CD4-positive, alpha-beta T cell treated with Interleukin-17A for 1 hour (primary cell): ENCODE measurements around the gene CRPPA.
"Not testable (repeated sequence)": the region's sequence is repeated elsewhere in the genome, so short reads cannot be mapped to it uniquely, and the experiment has no call there.

Experiments
- DNase-seq: peaks from one replicate; pipeline ENCODE4 v3.0.0-alpha.2; 2020

The CRPPA gene

DNA sequence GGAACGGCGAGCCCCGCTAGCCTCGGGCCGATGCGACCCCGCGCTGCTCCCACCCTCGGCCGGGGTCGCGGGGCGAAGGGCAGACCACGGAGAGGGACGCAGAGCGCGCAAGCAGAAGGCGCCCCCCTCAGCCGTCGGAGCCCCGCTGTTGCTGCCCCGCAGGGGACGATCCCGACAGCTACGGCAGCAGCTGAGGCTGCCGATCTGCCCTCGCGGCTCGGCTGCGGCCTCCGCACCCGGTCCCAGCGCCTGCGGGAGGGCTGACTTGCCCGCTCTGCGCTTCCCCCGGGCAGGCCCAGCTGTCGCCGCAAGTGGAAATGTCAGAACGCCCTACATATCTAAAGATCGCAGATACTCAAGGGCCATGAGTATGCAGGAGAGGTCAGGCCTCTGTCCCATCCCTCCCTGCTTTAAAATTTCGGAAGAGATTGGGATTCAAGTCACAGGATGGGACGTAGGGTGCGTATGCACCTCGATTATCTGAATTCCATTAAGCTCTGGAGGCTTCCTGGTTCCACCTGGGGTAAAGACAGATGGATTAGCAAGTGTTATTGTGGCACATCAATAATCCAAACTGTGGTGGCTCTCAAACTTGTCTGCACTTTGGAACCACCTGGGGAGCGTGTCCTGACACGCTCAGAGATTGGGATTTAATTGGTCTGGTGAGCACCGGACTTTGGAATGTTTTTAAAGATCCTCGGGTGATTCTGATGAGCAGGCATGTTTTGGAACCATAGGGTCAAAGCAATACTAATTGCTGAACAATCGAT, at the start of gene CRPPA:
Gene CRPPA, minus strand, starts transcription at position 206 of the 770 bp plus-strand sequence. CDS start 216 bp downstream, outside the sequence.
- DNase-seq = peak; percentile 31

- no peak for DNase-seq
Observed at GRCh38 chr7:16465469-16466361, 44.4 kb upstream of the CRPPA start, which contains the start of gene SOSTDC1. TSS of gene SOSTDC1 (minus strand) at chr7:16465738. CDS start at chr7:16465668, 70 bp downstream.

GRCh38 chr7:16463949-16464715, 42.8 kb upstream of the CRPPA start:
- no peak for DNase-seq

GRCh38 chr7:16463520-16463919, 42.2 kb upstream of the CRPPA start:
- DNase-seq = no peak

DNA sequence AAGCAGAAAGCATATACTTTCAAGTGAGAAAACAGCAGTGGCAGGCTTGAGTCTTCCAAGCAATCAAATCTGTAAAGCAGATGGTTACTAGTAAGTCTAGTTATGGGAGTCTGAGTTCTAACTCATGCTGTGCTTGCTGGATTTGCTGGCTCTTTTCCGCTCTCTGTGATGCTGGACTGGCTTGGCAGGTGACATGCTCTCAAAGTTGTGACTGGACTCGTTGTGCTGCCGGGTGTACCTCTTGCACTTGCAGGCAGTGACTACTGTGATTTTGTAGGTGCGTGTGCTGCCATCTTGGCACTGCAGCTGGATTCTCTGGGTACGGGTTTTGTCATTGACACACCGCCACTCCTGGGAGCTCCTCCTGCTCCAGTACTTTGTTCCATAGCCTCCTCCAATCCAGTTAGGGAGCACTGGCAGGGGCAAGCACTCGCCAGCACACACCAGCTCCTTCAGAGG, 41.1 kb upstream of the CRPPA start:
- no peak for DNase-seq

DNA sequence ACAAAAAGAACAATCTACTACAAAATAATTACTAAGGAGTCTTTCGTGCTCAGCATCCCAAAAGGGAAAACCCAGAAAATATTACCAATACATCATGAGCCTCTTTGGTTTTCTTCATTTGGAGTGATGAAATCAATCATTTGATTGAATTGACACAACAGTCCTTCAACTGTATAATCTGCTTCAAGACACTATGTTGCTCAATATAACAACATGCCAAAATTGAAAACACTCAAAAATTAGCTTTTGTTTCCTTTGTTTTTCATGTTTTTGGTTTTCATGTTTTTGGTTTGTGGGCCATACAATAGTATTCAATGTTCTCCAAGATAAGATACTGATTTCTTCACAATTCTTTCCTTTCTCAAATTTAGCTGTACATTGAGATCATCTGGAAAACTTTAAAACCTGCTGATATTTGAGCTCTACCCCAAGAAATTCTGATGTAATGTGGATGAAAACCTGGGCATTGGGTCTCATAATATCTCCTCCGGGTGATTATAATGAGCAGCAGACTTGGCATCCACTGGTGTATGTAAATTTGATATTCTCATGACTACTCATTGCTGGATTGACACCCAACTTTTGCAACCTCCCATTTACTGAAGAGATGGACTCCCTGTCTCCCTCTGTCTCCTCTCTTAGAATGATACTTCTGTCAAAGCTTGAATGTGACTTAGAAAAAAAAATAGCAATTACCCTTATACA, 39.6 kb upstream of the CRPPA start:
- no peak for DNase-seq

DNA sequence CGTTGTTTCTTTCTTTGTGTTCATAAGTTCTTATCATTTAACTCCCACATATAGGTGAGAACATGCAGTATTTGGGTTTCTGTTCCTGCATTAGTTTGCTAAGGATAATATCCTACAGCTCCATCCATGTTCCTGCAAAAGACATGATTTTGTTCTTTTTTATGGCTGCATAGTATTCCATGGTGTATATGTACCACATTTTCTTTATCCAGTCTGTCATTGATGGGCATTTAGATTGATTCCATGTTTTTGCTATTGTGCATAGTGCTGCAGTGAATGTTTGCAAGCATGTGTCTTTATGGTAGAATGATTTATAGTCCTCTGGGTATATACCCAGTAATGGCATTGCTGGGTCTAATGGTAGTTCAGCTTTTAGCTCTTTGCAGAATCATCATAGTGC, 35.0 kb upstream of the CRPPA start:
- not testable (repeated sequence) for DNase-seq

GRCh38 chr7:16455591-16455990, 34.3 kb upstream of the CRPPA start:
- no peak for DNase-seq

- no peak for DNase-seq
Observed at GRCh38 chr7:16450366-16450765, 29.0 kb upstream of the CRPPA start.

DNA sequence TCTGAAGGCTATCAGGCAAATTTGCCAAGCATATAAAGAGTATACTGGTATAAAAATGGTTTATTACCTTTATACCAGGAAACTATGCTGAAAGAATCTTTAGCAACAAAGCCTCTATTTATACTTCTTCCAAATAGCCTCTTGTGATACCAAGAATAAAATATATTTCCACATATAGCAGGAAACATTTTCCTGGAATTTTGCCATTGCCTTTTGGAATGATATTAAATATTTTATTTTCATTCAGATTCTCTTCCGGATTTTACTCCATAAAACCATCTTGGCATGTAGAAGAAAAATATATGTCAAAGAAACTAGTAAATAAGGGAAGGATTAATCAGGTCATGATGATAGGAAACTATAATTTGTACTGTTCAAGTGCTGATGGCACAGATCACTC, 26.5 kb upstream of the CRPPA start:
- no peak for DNase-seq

DNA sequence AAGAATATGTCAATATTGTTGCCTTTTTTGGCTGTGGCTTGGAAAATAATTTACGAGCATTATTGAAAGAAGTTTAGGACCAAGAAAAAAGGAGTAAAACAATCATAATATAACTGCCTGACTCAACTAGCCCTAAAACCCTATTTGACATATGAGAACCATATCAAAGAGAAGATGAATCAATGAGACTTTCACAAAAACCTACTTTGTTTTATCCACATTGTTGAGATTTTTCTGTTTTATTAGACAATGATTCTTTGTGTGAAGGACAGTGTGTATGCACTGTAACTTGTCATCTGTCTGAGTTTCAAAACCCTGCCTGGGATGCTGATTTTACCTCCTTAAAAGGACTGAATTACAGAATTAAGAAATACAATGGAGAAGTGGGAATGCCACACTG, 25.2 kb upstream of the CRPPA start:
- no peak for DNase-seq

- not testable (repeated sequence) for DNase-seq
Observed at GRCh38 chr7:16443871-16444270, 22.5 kb upstream of the CRPPA start.

GRCh38 chr7:16438988-16439387, 17.6 kb upstream of the CRPPA start:
- DNase-seq = no peak

- DNase-seq = no peak
Observed at GRCh38 chr7:16436306-16436705, 15.0 kb upstream of the CRPPA start.

DNA sequence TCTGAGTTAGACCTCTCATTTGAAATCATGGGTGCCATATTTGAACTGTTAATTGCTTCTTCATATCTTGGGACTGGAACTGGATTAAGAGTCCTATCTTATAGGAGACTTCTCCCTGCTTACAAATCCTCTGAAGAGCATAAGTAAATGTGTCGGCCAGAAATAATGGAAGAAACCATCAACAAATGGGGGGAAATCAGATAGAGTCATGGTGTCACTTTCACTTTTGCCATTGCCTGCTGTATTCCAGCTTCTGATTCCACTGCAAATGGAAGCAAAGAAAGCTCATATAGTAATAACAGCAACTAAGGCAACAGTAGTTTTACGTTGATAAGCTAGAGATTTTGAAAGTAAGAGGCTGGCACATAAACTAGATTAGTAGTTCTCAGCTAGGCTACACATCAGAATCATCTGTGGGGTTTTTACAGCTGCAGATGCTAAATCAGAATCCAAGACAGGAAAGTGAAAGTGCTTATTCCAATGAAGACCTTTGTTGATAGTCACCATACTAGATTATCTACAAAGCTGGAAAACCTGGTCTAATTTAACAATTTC, 12.3 kb upstream of the CRPPA start:
- no peak for DNase-seq

- DNase-seq = no peak
Observed at GRCh38 chr7:16432425-16432731, 11.0 kb upstream of the CRPPA start.

GRCh38 chr7:16431646-16432424, 10.5 kb upstream of the CRPPA start:
- DNase-seq = peak; percentile 60

GRCh38 chr7:16430133-16430532, 8.8 kb upstream of the CRPPA start:
- DNase-seq = no peak

- no peak for DNase-seq
Observed at GRCh38 chr7:16428672-16429071, 7.3 kb upstream of the CRPPA start.

GRCh38 chr7:16428182-16428581, 6.8 kb upstream of the CRPPA start:
- no peak for DNase-seq

- DNase-seq = no peak
Observed at GRCh38 chr7:16423761-16424160, 2.4 kb upstream of the CRPPA start.
